ENCODE measurements around the gene RGS6.

The RGS6 gene

DNA sequence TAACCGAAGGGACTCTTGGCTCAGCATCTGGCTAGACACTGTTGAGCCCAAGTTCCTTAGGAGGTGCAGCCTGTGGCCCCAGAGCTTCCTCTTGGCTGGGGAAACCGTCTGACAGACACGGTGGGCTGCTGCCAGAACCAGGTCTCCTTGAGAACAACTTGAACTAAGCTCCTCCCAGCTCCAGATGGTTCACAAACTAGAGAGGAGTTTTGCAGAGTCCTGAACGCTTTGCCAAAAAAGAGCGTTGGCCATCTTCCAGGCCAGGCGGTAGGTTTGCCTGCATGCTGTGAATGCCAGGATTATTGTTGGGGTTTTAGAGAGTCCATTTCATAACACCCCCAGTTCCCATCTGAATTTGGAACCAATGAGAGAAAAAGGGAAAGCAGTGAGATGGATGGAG, 399.8 kb downstream of the RGS6 start:
- peak; percentile 94 for DNase-seq

DNA sequence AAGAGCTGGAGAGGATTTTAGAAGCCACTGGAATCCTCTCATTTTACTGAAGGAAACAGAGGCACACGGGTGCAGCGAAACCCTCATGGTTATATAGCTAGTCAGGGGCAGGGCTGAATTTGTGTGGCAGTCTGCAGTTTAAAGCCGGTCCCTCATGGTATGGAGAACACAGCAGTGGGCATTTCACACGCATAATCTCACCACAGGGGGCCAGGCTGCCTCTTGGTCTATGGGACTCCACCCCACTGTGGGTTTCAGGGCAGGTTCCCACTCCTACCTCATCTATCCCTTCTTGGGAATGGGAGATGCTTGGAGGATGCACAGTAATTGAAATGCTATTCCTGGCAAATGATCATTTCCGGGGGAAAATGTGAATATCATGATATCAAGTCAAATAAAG, 400.6 kb downstream of the RGS6 start:
- DNase-seq, result no peak

DNA sequence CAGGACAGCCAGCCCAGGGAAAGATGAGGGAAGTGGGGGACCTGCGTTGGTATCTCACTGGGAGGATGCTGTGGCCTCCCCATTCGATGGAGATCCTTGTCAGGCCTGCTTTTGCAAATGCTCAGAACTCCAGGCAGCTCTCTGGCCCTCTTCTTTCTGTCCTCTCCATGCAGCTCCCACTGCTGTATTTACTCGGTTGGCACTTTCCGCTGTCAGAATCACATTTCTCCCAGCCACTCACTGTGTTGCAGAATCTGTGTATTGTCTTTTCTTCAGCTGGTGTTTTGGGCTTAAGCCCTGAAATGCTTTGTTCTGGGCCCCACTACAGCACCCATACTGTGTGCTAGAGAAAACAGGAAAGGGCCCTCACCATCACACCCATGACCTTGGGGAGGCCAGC, 401.1 kb downstream of the RGS6 start:
- DNase-seq, result no peak

DNA sequence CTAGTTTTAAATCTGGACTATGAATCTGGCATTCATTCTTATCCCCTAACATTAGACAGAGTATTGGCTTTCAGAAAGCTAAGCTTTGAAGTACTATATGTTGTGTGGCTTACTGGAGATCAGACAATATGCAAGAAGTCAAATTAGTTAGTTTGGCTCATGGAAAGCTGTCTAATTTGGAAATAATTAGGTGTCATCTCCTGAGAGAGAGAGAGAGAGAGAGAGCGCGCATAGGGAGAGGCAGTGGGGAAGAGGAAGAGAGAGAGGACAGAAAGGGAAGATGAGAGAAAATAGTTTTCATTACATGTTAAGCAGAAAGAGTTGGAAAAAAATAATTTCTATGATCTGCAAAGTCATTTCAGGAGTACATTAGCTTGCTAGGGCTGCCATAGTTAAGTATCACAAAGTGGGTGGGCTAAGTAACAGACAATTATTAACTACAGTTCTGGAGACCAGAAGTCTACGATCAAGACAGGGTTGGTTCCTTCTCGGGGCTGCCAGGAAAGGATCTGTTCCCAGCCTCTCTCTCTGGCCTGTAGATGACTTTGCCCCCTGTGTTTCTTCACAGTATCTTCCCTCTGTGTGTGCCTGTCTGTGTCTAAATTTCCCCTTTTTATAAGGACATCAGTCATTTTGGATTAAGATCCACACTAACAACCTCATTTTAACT, 404.2 kb downstream of the RGS6 start:
- DNase-seq, result no peak

DNA sequence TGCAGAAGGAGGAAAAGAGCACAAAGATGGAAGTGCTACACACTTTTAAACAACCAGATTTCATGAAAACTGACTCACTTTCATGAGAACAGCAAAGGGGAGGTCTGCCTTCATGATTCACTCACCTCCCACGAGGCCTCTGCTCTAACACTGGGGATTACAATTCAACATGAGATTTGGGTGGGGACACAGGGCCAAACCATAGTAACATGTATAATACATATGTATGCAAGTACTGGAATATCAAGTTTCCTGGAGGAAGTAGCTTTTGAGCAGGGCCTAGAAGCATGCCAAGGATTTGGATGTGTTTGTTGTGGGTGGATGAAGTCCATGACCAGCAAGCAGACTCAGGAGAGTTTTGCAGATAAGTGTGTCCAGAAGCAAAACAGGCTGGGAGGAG, 409.0 kb downstream of the RGS6 start:
- DNase-seq, result no peak

GRCh38 chr14:72341686-72342085, 409.5 kb downstream of the RGS6 start:
- no peak for DNase-seq

- DNase-seq, result no peak
These were observed 414.9 kb downstream of the RGS6 start for GRCh38 chr14:72347118-72347517.

DNA sequence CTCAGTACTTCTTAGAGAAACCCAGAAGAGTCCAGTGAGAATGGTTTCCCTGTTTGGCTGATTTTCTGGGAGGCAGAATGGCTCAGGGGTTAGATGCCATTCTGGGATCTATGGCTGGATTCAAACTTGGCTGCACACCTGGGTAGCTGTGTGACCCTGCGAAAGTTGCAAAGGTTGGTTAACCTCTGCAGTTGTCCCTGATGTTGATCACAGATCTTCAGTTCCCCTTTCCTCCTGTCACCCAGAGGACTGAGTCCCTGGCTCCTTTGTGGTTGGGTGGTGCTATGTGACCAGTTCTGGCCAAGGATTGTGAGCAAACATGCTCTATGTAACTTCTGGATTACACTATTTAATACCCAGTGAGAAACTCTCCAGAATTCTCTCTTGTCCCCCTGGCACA, 418.0 kb downstream of the RGS6 start:
- no peak for DNase-seq

DNA sequence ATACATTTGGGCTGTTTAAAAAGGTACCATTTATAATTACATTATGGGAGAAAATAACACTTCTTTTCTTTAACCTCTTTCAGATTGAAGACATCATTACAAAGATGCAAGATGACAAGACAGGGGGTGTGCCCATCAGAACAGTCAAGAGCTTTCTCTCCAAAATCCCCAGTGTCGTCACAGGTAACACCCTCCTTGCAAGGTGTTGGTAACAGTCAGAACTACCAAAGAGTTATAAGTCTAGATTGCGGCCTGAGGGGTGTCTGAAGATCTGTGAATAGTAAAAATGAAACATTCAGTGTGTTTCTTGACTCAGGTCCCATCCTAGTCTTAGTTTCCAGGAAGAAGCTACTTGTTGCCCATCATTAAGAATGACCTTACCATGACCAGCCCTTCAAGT, 419.8 kb downstream of the RGS6 start:
- no peak for DNase-seq

DNA sequence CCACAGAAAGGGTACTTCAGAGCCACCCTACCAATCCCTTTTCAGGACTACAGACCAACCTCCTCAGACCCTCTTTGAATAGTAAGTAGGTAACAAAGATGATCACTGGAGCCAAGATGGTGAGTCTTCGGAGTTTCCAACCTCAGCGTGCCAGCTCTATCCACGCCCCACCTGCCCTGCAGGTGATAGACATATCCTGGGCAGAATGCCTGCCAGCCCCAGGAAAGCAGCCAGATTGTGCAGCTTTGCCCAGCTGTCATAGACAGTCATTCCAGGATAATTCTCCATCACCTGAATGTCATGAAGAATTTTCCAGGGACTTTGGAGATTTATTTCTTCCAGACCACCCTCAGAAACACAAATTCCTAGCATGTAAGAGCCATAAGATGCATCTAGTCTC, 434.4 kb downstream of the RGS6 start:
- peak; percentile 4 for DNase-seq

GRCh38 chr14:72369106-72369505, 436.9 kb downstream of the RGS6 start:
- no peak for DNase-seq

DNA sequence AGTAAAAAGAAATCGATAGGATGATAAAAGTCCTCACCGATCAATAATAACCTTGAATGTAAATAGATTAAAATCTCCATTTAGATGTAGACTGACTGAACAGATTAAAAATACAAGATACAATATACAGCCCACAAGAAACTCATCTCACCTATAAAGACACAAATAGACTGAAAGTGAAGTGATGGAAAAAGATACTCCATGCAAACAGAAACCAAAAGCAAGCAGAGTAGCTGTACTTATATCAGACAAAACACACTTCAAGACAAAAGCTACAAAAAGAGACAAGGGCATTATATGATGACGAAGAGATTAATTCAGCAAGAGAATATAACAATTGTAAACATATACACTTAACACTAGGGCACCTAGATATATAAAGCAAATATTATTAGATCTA, 444.8 kb downstream of the RGS6 start:
- DNase-seq, result no peak

DNA sequence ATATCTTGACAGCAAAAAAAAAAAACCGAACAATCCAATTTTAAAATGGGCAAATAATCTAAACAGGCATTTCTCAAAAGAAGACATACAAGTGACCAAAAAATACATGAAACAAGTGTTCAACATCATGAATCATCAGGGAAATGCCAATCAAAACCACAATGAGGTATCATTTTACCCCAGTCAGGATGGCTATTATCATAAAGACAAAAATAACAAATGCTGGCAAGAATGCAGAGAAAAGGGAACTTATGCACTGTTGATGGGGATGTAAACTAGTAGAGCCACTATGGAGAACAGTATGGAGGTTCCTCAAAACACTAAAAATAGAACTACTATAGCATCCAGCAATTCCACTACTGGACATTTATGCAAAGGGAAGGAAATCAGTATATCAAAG, 448.2 kb downstream of the RGS6 start:
- DNase-seq, result no peak

GRCh38 chr14:72383865-72384264, 451.6 kb downstream of the RGS6 start:
- no peak for DNase-seq

- no peak for DNase-seq
These were observed 455.5 kb downstream of the RGS6 start for GRCh38 chr14:72387726-72388125.

GRCh38 chr14:72389200-72389599, 457.0 kb downstream of the RGS6 start:
- no peak for DNase-seq

GRCh38 chr14:72401101-72401625, 468.9 kb downstream of the RGS6 start:
- DNase-seq, result no peak

- no peak for DNase-seq
These were observed 469.6 kb downstream of the RGS6 start for GRCh38 chr14:72401632-72402376.

DNA sequence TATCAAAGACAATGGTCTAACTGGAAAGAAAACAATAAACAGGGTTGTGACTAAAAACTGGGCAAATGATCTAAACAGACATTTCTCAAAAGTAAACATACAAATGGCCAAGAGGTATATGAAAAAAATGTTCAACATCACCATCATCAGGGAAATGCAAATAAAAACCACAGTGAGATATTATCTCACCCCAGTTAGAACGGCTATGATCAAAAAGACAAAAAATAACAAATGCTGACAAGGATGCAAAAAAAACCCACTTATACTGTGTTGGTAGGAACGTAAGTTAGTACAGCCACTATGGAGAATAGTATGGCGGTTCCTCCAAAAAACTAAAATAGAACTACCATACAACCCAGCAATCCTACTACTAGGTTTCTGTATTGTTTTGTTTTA, 470.1 kb downstream of the RGS6 start:
- no peak for DNase-seq

GRCh38 chr14:72404106-72404774, 472.0 kb downstream of the RGS6 start:
- no peak for DNase-seq

- DNase-seq, result no peak
These were observed 472.8 kb downstream of the RGS6 start for GRCh38 chr14:72404998-72405397.

GRCh38 chr14:72408020-72408419, 475.8 kb downstream of the RGS6 start:
- DNase-seq, result no peak

- no peak for DNase-seq
These were observed 476.8 kb downstream of the RGS6 start for GRCh38 chr14:72409047-72409446.

Measured in NCI-H2171 treated with DMSO at 0.1 percent for 48 hours (cell line).